ENCODE measurements around the gene TNK2. TPM values are rescaled to one million over a fixed set of nuclear protein-coding genes. Genes with fewer than 3 reads are reported as not detected.
A peak's percentile ranks its signal among the peaks of the same experiment; 100 is the strongest.

TNK2 gene
- total and polyA plus RNA-seq, 12 donors: 3.4 to 161 (median 24.7) TPM

GRCh38 chr3:195850857-195851543 lies 57.4 kb downstream of the TNK2 start:
- WGBS, 4 donors: 20 to 24% (median 22%) methylated on average over 23 to 31 of the region's 31 CpGs

GRCh38 chr3:195849322-195850074 lies 58.9 kb downstream of the TNK2 start:
- TF ChIP-seq, protein P1, sequence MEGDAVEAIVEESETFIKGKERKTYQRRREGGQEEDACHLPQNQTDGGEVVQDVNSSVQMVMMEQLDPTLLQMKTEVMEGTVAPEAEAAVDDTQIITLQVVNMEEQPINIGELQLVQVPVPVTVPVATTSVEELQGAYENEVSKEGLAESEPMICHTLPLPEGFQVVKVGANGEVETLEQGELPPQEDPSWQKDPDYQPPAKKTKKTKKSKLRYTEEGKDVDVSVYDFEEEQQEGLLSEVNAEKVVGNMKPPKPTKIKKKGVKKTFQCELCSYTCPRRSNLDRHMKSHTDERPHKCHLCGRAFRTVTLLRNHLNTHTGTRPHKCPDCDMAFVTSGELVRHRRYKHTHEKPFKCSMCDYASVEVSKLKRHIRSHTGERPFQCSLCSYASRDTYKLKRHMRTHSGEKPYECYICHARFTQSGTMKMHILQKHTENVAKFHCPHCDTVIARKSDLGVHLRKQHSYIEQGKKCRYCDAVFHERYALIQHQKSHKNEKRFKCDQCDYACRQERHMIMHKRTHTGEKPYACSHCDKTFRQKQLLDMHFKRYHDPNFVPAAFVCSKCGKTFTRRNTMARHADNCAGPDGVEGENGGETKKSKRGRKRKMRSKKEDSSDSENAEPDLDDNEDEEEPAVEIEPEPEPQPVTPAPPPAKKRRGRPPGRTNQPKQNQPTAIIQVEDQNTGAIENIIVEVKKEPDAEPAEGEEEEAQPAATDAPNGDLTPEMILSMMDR (IDR thresholded peaks at IDR 0.05): peak in 1 of 6 experiments; percentile 64
- TF ChIP-seq POLR2A (IDR thresholded peaks at IDR 0.05): no peak
- peaks cover 4 to 14% of the 10 kb centered on the region in 2 donors for H3K4me1 ChIP-seq (replicated peaks in 1 of 2)
- H3K27me3 ChIP-seq: no peaks in the 10 kb centered on the region
- H3K9me3 ChIP-seq (replicated peaks in 1 of 3): no peaks in the 10 kb centered on the region
- no peak overlapping the region for H3K4me3 ChIP-seq
- WGBS, 4 donors: 81 to 97% (median 90%) methylated on average over 30 to 52 of the region's 53 CpGs
- DNase-seq: peak in 1 of 7 donors; percentile 42
- no peaks in the 10 kb centered on the region for H3K36me3 ChIP-seq (replicated peaks in 1 of 2)
- H3K27ac ChIP-seq: peak overlapping the region in 1 of 5 donors; percentile 67
- intact Hi-C loops (cut with DNase I): no loop called here

More at GRCh38 chr3:195850857-195851543, 57.4 kb downstream of the TNK2 start:
- intact Hi-C loops (cut with DNase I): no loop called here
- H3K27ac ChIP-seq: no peak overlapping the region
- no peak for TF ChIP-seq POLR2A (IDR thresholded peaks at IDR 0.05)
- TF ChIP-seq, protein P1 (IDR thresholded peaks at IDR 0.05): peak; percentile 100
- H3K4me1 ChIP-seq (replicated peaks in 1 of 2): peaks cover 4 to 14% of the 10 kb centered on the region in 2 donors
- no peak overlapping the region for H3K4me3 ChIP-seq
- H3K9me3 ChIP-seq (replicated peaks in 1 of 3): no peaks in the 10 kb centered on the region
- no peaks in the 10 kb centered on the region for H3K36me3 ChIP-seq (replicated peaks in 1 of 2)
- DNase-seq: peak; percentile 89 to 98 (median 93)
- no peaks in the 10 kb centered on the region for H3K27me3 ChIP-seq

- no peaks in the 10 kb centered on the region for H3K27me3 ChIP-seq
- peaks cover 4 to 14% of the 10 kb centered on the region in 2 donors for H3K4me1 ChIP-seq (replicated peaks in 1 of 2)
- TF ChIP-seq, protein P1 (IDR thresholded peaks at IDR 0.05): no peak
- TF ChIP-seq POLR2A (IDR thresholded peaks at IDR 0.05): no peak
- H3K9me3 ChIP-seq (replicated peaks in 1 of 3): no peaks in the 10 kb centered on the region
- WGBS, 4 donors: 69 to 78% (median 72%) methylated on average over 15 to 24 of the region's 24 CpGs
- no peaks in the 10 kb centered on the region for H3K36me3 ChIP-seq (replicated peaks in 1 of 2)
- no peak overlapping the region for H3K4me3 ChIP-seq
- DNase-seq: peak in 6 of 7 donors; percentile 72 to 91 (median 82)
- intact Hi-C loops (cut with DNase I): no loop called here
- peak overlapping the region in 2 of 5 donors; percentile 39 to 63 for H3K27ac ChIP-seq
Measured at GRCh38 chr3:195847055-195847950, 61.0 kb downstream of the TNK2 start.

Data from adrenal gland (tissue), 12 donors.